Measurements from ENCODE around the gene TCAP.
"Not testable (repeated sequence)": the region's sequence is repeated elsewhere in the genome, so short reads cannot be mapped to it uniquely, and the experiment has no call there.

TCAP gene

GRCh38 chr17:39688945-39689344 is 23.8 kb downstream of the TCAP start:
- TF ChIP-seq CTCF (IDR thresholded peaks at IDR 0.05; ENCODE audit: insufficient read depth, missing control alignments) = no peak
- DNase-seq (ENCODE audit: insufficient read length, low spot score) (no peak), FAIRE-seq (no peak)

DNA sequence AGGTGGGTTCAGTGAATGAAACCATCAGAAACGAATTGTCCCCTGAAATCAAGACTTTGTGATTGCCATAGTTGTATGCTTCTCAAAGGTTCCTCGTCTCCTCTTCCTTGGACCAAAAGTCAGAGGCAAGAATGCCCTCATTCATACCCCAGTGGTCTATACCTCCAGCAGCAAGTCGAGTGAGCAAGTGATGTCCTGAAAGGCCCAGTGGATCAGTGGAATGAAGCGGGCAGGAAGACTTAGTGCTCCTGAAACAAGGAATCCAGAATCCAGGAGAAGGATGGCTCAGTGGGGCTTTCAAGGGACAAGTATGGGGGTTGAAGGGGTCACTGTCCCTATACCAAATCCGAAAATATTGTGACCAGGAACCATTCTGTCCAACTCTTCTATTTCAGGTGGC is 29.4 kb downstream of the TCAP start:
- no peak for FAIRE-seq
- DNase-seq (ENCODE audit: insufficient read length, low spot score) = no peak
- no peak for TF ChIP-seq CTCF (IDR thresholded peaks at IDR 0.05; ENCODE audit: insufficient read depth, missing control alignments)

- TF ChIP-seq CTCF (IDR thresholded peaks at IDR 0.05; ENCODE audit: insufficient read depth, missing control alignments) = no peak
- DNase-seq (ENCODE audit: insufficient read length, low spot score) (no peak), FAIRE-seq (no peak)
Observed at GRCh38 chr17:39695089-39695474, 29.9 kb downstream of the TCAP start.

- TF ChIP-seq CTCF (IDR thresholded peaks at IDR 0.05; ENCODE audit: insufficient read depth, missing control alignments) = no peak
- no peak for FAIRE-seq
Observed at GRCh38 chr17:39696731-39697130, 31.6 kb downstream of the TCAP start.

DNA sequence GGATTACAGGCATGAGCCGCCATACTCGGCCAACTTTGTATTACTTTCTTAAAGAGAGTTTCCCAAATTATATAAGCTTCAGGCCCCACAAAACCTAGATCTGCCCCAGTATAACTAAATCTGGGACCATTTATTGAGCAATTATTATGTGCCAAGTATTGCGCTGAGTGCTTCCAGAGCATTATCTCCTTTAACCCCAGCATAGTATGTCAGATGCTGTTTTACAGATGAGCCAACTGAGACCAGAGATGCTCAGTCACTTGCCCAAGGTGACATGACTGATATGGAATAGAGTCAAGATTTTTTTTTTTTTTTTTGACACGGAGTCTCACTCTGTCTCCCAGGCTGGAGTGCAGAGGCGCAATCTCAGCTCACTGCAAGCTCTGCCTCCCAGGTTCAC is 32.8 kb downstream of the TCAP start:
- FAIRE-seq (no peak), DNase-seq (ENCODE audit: insufficient read length, low spot score) (no peak)
- no peak for TF ChIP-seq CTCF (IDR thresholded peaks at IDR 0.05; ENCODE audit: insufficient read depth, missing control alignments)

More at GRCh38 chr17:39696731-39697130, 31.6 kb downstream of the TCAP start:
- no peak for DNase-seq (ENCODE audit: insufficient read length, low spot score)

DNA sequence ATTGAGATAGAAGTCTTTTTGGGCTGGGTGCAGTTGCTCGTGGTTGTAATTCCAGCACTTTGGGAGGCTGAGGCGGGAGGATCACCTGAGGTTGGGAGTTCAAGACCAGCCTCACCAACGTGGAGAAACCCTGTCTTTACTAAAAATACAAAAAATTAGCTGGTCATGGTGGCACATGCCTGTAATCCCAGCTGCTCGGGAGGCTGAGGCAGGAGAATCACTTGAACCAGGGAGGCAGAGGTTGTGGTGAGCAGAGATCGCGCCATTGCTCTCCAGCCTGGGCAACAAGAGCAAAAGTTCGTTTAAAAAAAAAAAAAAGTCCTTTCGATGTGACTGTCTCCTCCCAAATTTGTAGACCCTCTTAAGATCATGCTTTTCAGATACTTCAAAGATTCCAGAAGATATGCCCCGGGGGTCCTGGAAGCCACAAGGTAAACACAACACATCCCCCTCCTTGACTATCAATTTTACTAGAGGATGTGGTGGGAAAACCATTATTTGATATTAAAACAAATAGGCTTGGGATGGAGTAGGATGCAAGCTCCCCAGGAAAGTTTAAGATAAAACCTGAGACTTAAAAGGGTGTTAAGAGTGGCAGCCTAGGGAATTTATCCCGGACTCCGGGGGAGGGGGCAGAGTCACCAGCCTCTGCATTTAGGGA is 34.1 kb downstream of the TCAP start:
- DNase-seq (ENCODE audit: insufficient read length, low spot score); FAIRE-seq: not testable (repeated sequence)

GRCh38 chr17:39699818-39700147 is 34.6 kb downstream of the TCAP start, which contains the start of gene ERBB2:
Gene ERBB2, plus strand, starts transcription at chr17:39700064. Its CDS starts 175 bp downstream, at chr17:39700239.
- FAIRE-seq (no peak), DNase-seq (ENCODE audit: insufficient read length, low spot score) (no peak)
- no peak for TF ChIP-seq CTCF (IDR thresholded peaks at IDR 0.05; ENCODE audit: insufficient read depth, missing control alignments)
